ENCODE measurements around the gene FTO.
"Not testable (repeated sequence)": the region's sequence is repeated elsewhere in the genome, so short reads cannot be mapped to it uniquely, and the experiment has no call there.

Gene FTO

DNA sequence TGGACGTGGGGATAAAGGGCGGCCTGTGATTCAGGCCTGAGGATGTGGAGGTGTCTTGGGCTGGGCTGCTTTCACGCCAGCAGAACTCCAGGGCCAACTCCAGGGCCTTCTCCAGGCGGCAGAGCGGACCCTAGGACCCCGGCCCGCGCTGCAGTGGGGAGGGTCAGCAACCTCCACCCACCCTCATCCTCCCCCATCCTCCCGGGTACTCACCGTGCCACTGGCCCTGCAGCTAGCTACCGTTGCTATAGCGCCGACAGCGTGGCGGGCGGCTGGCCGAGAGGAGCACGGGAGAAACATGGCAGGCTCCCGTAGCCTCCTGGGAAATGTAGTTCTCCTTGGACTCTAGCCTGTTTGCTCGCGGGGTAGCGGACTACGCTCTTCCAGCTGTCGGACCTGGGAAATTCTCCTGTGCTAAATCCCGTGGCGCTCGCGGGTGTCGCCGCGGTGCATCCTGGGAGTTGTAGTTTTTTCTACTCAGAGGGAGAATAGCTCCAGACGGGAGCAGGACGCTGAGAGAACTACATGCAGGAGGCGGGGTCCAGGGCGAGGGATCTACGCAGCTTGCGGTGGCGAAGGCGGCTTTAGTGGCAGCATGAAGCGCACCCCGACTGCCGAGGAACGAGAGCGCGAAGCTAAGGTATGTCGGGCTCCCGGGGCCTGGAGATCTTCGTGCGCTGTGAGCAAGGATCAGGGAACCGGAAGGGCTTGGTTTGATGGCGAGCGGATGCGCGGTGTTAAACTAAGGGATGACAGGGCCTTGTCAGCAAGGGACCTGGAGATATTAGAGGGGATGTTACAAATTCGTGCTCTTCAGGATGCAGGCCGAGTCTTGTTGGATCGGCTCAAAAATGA, at the start of gene FTO, which contains the start of gene RPGRIP1L:
TSS of gene FTO (plus strand) at position 567 of the 855 bp plus-strand sequence.
TSS of gene RPGRIP1L (minus strand) at position 270 of the 855 bp plus-strand sequence. CDS start 3,136 bp downstream, outside the sequence.
- DNase-seq (ENCODE audit: low spot score) = peak; percentile 97

DNA sequence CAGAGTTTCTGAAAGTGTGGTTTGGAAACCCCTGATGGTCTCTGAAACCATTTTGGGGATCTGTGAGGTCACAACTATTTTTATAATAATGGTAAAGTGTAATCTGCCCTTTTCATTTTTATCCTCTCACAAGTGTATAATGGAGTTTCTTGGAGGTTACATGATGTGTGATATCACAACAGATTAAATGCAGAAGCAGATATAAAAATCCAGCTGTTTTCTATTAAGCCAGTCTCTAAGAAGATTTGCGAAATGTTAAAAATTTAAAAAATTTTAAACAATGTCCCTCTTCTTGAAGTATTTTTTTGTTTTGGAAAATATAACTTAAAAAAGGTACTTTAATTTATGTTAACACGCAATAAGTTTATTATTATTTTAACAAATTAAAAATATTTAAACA, 49.0 kb upstream of the FTO start:
- no peak for DNase-seq (ENCODE audit: low spot score)

DNA sequence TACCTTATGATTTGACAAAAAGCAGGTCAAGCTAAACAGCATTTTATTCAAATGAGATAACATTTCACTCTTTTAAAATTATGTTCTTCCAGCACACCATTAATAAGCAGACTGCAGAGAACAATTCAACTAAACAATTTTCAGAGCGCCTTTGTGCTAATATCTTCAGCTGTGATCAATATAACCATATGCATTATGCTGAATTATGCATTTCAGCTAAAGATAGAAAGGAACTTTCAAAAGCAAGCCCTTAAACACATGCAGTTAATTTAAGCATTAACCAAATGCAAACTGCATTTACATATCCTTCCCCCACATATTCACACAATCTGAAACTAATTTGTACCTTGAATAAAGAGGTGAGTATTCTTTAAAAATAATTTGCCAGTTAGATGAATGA, 41.9 kb upstream of the FTO start:
- DNase-seq (ENCODE audit: low spot score) = no peak

DNA sequence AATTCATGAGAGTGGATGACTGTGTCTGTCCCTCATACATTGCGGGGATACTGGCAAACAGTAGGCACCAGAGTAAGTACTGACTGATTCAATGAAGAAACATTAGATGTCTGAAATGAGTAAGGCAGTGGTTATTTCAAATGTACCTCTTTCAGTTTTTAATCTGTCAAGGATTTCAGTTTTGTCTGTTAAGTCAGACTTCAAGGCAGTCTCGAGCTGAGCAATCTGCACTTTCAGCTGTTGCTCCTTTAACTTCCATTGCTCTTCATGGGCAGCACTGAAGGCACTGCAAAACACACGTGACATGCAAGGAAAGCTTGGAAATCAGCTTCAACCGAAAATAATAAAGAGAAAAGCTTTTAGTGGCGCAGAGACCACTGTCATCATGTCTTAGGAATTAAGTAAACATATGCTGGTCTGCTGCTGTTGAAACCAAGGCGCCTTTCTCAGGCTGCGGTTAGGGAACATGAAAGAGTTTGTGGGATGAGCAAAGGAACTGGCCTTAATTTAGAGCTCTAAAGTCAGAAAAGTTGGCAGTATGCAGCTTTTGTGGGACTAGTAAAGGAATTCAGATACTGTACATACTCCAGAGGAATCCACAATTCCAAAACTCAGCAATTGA, 39.1 kb upstream of the FTO start:
- peak; percentile 72 for DNase-seq (ENCODE audit: low spot score)

DNA sequence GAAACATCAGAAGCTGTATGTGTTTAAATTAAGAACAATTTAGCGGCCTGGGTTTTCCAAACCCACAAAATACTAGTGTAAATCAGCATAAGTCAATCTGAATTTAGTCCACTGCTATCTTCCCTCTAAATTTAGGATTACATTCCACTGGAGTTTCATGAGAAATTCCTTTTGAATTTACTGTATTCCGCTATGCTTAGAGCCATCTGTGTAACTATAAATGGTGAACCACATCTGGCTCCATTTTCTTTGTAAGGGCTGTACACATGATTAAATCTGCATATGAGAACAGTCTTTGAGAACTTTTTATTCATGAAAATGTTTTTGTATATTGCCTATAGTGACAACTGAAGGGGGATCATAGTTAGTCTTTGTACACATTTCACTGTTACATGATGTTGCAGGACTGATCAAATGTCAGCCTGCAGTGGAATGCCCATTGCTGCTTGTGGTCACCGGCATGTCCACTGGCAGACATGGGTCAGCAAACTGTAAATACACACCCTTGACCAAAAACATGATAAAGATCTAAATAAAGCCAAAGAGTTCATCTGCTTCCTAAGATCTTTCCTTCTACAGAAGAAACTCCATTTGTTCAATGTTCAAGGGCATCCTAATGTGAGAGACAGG, 37.1 kb upstream of the FTO start:
- DNase-seq (ENCODE audit: low spot score) = peak; percentile 8

DNA sequence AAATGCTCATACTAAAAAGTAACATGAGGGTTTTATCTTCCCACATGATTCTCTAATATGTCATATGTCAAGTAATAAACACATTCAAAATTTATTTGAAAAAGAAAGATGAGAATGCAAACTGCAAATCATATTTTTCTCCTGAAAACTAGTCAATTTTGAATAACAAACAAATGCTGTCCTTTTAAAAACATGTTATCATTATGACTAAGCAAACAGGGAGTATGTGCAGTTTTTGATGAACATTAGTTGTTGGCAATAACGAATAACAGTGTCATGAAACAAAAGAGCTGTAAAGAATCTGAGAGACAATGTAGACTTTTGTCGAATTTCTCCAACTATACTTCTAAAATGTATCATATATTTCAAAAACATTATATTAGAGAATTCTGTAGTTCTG, 35.1 kb upstream of the FTO start:
- DNase-seq (ENCODE audit: low spot score) = no peak

DNA sequence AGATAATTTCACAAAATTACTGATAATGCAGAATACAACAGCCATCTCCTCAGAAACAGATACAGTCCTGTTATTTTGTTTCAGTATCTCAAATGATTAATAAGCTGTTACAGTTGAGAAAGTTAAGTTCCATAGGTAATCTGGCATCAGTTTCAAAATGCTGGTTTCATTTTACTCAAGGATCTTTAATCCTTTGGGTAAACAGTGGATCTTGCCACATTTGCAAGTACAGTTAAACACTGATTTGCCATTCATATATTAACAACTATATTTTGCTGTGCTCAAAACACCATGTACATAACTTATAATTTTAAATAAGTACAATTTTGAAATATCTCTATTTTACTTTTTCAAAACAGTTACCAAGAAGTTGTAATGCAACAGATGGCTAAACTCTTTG, 31.5 kb upstream of the FTO start:
- no peak for DNase-seq (ENCODE audit: low spot score)

DNA sequence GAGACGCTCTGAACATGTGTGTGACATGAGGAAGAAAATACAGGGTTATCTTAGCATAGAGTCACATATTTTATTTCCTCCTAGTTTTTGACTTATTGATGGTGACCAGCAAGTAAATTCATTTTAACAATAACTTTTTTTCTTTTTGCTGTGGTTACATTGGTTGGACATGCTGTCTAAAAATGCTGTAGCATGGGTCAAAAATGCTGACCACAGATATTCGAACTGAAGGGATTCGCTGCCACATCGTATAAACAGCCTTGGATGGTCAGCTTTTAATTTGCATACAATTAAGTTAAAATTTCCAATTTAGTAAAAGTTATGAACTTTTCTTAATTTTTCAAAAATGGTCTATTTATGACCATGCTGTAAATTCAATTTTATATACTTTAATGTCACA, 30.8 kb upstream of the FTO start:
- DNase-seq (ENCODE audit: low spot score) = peak; percentile 13

DNA sequence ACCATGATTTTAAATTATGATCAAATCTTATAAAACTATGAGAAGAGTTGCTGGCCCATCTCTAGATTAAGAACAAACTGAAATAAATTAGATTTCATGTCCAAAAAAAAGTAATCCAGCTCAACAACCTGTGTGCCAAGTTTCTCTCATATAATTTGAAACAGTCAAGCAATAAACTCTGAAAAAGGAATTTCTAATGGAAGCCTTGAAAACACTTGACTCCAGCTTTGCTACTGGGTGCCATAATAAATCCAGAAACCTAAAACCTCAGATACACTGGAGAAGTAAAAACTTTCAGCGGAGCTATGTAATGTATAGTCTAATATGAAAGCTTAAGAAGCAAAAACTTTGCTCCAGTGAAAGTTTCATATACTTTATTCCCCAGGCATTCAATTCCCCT, 25.8 kb upstream of the FTO start:
- no peak for DNase-seq (ENCODE audit: low spot score)

DNA sequence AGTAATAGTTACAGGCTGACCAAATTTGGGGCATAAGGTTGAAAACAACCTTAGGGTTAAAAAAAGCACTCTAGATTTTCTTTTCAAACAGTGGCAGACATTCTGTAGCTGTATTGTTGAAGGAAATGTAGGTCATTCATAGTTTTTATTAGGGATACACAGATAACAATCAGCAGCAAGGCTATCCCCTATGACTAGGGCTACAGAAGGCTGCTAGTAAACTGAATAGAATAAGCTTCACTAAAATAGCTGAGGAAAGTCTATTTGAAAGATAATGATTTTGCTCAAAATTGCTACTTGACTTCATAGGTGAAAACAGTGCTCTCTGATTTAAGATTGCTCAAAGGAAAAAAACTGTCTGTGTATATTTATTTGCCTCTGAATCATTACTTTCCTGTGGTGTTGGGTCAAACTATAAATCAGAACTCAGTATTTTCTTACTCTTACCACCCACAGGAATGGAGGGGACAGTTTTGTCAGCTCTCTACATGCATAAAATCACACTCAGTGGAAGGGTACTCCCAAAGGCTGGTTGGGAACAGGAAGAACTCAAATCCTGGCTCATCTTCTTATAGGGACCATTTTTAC, 25.1 kb upstream of the FTO start:
- no peak for DNase-seq (ENCODE audit: low spot score)

DNA sequence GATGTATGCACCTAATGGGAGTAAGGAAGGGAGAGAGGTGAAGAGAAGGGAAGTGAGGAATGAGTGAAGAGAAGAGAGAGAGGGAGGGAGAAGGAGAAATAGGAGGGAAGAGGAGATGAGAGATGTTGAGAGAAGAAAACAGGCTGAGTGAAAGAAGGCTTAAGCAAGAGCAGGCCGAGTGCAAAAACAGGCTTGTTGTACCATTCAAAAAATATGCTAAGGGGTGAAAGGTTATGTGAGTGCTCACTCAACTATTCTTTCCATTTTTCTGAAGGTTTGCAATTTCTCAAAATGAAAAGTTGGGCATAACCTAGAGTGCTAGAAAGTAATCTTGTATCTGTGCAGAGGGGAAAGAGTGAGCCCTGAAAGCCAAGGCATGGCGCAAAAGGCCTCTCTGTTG, 23.2 kb upstream of the FTO start:
- no peak for DNase-seq (ENCODE audit: low spot score)

DNA sequence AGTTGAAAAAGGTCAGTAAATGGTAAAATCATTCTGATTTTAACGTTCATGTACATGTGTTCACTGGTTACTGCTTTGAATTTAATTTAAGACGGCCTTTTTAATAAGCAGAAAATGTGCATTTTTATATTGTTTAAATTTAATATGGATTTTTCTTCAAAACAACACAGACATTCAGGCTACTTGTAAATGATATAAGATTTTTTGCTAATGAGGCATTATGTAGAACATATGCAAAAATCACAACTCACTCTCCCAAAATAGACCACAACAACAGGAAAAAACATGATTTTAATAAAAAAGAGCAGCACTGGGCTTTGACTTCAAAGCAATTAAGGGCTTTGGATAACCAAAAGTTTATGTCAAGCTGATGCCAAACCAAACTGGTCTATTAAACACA, 22.6 kb upstream of the FTO start:
- DNase-seq (ENCODE audit: low spot score) = no peak

DNA sequence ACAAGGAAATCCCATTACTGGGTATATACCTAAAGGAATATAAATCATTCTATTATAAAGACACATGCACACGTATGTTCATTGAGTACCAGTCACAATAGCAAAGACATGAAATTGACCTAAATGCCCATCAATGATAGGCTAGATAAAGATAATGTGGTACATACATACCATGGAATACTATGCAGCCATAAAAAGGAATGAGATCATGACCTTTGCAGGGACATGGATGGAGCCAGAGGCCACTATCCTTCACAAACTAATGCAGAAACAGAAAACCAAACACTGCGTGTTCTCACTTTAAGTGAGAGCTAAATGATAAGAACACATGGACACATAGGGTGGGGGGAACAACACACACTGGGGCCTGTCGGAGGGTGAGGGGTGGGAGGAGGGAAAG, 18.6 kb upstream of the FTO start:
- not testable (repeated sequence) for DNase-seq (ENCODE audit: low spot score)

DNA sequence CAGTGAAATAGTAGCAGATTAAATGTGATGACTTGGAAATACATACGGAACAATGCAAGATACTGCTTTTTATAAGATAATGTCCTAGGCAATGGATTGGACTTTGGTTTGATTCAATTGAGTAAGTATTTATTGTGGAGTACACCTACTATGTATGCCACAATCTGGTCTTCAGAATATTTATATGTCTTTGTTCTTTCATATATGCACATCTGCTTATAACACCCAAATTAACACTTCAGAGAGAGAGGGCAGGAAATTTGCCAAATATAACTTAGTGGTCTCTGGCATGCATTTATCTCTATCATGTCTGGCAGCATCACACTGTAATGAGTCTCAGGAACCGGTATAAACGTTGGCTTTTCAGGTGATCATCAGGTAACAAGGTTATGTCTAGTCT, 17.2 kb upstream of the FTO start:
- DNase-seq (ENCODE audit: low spot score) = no peak

DNA sequence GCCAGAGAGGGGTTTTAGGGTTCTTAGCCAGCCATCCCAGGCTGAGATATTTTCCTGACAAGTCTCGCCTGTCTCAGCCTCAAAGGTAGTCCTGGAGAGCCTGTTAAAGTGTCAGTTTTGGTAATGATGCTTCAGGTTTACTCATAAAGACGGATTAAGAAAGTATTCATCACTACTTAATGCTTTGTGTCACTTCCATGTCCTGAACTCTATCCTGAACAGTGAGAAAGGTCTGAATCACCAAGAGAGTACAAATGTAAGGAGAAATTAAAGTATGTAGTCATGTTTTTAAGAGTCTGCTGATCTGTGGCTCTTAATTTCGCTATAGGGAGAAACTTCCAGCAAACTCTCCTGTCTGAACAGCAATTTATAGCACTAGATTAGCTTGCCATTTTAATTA, 14.3 kb upstream of the FTO start:
- DNase-seq (ENCODE audit: low spot score) = no peak

DNA sequence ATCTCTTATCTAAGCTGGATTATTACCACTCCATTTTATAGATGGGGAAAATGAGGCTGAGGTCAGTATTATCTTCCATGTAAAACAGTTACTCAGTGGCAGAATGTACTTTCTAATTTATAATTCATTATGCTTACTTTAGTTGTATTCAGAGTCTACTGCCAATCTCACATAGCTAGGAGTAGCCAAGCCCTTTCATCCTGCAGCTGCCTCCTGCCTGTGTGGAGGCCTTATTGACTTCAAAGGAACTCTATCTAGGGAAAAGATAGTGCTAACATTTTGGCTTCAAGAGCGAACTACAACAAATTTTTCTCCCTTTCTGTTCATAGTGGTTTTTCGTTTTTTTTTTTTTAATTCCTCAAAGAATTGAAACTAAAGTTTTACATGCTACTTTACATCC, 13.2 kb upstream of the FTO start:
- DNase-seq (ENCODE audit: low spot score) = no peak

DNA sequence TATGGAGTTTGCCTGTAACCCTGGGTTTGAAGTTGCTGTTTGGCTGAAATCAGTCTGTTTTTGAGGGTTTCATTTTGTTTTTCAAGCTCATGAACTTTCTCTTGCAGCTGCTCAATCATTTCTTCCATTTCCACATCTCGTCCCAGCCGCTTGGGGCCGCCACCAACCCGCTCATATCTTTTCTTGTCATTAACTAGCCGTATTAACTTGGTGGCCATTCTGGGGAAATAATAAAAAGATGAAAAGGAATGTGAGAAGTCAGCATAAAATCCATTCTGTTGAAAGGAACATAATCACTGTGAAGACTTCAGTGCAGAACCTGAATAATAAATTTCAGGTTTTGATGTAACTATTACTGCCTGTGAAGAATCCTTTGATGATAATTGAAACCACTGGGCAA, 11.8 kb upstream of the FTO start:
- no peak for DNase-seq (ENCODE audit: low spot score)

DNA sequence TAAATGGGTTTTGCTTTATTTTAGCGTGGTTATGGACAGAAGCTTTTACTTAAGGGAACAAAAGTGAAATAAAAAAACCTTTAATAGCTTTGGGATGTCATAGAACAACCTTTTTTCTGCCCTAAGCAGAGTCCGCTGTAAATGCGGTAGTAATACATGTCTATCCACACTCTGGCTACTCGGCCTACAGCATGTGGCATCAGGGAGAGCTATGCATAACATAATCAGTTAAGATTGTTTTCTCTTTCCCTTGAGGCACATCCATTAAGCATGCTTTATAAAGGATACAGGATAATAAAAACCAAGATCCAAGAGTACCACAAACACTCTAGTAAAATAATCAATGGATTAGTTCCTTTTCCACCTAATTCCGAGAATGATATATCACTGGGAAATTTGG, 10.6 kb upstream of the FTO start:
- DNase-seq (ENCODE audit: low spot score) = no peak

DNA sequence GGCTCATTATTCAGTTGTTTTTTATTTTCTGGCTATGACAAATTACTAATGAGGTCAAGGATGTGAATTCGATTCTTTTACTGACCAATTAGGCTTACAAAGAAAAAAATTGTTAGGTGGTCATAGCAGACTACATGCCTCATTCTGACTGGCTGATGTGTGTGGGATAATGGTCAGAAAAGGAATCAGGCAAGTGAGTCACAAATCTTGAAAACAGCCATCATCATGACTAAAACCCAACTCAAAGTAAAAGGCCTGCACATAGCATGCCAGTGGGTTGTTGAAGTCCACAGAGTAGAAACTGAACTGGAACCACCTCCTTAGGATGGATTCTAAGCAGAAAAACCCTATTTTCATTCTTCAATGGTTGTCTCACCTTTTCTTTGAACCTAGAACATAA, 8.9 kb upstream of the FTO start:
- peak; percentile 71 for DNase-seq (ENCODE audit: low spot score)

DNA sequence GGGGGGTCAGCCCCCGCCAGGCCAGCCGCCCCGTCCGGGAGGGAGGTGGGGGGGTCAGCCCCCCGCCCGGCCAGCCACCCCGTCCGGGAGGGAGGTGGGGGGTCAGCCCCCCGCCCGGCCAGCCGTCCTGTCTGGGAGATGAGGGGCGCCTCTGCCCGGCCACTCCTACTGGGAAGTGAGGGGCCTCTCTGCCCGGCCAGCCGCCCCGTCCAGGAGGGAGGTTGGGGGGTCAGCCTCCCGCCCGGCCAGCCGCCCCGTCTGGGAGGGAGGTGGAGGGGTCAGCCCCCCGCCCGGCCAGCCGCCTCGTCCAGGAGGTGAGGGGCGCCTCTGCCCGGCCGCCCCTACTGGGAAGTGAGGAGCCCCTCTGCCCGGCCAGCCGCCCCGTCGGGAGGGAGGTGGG, 5.7 kb upstream of the FTO start:
- DNase-seq (ENCODE audit: low spot score) = not testable (repeated sequence)

DNA sequence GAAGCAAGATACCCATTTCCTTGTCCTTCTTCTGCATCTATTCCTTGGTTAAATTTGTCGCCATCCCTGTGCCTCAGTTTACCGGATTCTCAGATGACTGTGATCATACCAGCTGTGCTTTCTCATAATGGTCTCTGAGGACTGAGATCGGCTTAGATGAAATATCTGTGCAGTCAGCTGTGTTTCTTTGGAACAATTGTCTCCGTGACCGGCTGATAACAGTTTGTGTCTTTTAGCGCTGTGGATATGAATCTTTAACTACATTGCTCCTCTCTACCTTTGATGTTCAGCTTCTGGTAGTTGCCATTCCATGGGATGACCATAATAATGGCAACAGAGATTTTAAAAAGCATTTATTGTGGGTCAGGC, 473 bp downstream of the FTO start:
- no peak for DNase-seq (ENCODE audit: low spot score)

DNA sequence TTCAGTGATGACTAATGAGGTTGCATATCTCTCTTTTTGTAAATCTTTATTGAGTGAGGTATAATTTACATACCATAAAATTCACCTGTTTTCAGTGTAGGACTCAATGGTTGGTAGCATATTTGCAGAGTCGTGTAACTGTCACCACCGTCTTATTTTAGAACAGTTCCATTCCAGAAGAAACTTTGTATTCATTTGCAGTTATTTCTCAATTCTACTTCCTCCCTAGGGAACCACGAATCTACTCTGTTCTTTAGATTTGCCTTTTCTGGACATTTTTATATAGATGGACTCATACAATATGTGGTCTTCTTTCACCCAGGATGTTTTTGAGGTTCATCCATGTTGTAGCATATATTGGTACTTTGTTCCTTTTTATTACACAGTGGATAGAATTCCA, 3.7 kb downstream of the FTO start:
- DNase-seq (ENCODE audit: low spot score) = no peak

DNA sequence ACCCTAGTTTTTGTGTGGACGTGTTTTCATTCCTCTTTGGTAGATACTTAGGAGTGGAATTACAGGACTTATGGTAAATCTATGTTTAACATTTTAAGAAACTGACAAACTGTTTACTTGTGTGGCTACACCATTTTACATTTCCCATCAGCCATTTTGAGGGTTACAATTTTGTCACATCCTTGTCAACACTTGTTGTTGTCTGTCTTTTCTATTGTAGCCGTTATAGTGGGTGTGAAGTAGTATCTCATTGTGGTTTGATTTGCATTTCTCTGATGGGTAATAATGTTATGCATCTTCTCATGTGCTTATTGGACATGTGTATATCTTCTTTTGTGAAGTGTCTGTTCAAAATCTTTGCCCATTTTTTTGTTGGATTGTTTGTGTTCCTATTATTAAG, 4.5 kb downstream of the FTO start:
- no peak for DNase-seq (ENCODE audit: low spot score)

Measured in AG20443 (cell line).